Activated CD8-positive, alpha-beta memory T cell treated with anti-CD3 and anti-CD28 coated beads, Interleukin-2, amount 10 ng/mL, durations not matched to agents 7 days and 5 days (primary cell): ENCODE data around the gene ACTR5. TPM values are rescaled to one million over a fixed set of nuclear protein-coding genes. Genes with fewer than 3 reads are reported as not detected.

Source experiments
- ATAC-seq: fragments of 150-1000 bp; cut with Tn5 transposase; one replicate; pipeline ENCODE4 v1.10.0; 2021; ENCODE audit warnings: moderate library complexity
- CTCF ChIA-PET: fragments of 350-600 bp; sonication (Branson Sonifier 250); formaldehyde crosslinking; loops from one replicate; lab custom pipeline; 2021; ENCODE audit warnings: antibody characterized with exemption; lab: Charles Lee
- DNase-seq: peaks from one replicate; pipeline ENCODE4 v3.0.0-alpha.2; 2020
- H3K27ac Mint-ChIP-seq: one replicate; pipeline ENCODE4 v1.8.0; 2021; ENCODE audit warnings: mild to moderate bottlenecking, mixed read lengths
- H3K27me3 Mint-ChIP-seq: one replicate; pipeline ENCODE4 v1.8.0; 2021; ENCODE audit warnings: mixed read lengths
- H3K36me3 Mint-ChIP-seq: one replicate; pipeline ENCODE4 v1.8.0; 2021; ENCODE audit warnings: mild to moderate bottlenecking, mixed read lengths
- H3K4me1 Mint-ChIP-seq: one replicate; pipeline ENCODE4 v1.8.0; 2021; ENCODE audit warnings: mixed read lengths
- H3K4me3 Mint-ChIP-seq: one replicate; pipeline ENCODE4 v1.8.0; 2021; ENCODE audit warnings: mild to moderate bottlenecking, moderate library complexity, mixed read lengths
- H3K9me3 Mint-ChIP-seq: one replicate; pipeline ENCODE4 v1.8.0; 2022; ENCODE audit warnings: low read depth, mixed read lengths
- total RNA-seq, 2 experiments: library from RNA; stranded (reverse); gene quantifications; one replicate each; pipeline ENCODE4 v1.2.3, GENCODE V29; 2021

ACTR5 gene
- 10 to 100 TPM in 1 of 2 experiments, 1 to 10 TPM in 1; 9.5 to 10.6 TPM for total RNA-seq

DNA sequence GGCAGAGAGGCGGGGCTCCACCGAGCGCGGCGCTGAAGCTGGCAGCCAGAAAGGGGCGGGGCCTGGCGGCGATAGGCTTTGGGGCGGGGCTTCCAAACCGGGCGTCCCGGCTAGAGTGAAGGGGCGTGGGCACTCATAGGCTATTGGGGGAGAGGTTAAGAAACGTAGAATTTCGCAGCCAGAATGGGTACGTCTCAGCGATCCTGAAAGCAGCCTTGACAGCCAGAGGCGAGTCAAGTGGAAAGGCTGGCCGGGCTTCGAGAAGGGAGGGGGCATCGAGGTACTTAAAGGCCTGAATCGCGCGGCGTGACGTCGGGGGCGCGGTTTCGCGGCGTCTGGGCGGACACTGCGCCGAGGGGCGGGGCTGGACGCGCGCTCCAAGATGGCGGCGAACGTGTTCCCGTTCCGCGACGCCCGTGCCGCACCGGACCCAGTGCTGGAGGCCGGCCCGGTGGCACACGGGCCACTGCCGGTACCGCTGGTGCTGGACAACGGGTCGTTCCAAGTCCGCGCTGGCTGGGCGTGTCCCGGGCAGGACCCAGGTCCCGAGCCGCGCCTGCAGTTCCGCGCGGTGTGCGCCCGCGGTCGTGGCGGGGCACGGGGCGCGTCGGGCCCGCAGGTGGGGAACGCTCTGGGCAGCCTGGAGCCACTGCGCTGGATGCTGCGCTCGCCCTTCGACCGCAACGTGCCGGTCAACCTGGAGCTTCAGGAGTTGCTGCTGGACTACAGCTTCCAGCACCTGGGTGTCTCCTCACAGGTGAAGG lies at the start of gene ACTR5:
Gene ACTR5, plus strand, starts transcription at position 364 of the 764 bp plus-strand sequence. Its CDS starts 19 bp downstream, at position 383.
- Mint-ChIP-seq H3K9me3 (no peaks in the 10 kb centered on the region), H3K27ac (peak within 1 kb of the TSS; percentile 93), H3K36me3 (no peaks in the 10 kb centered on the region), H3K27me3 (peaks cover 7% of the 10 kb centered on the region), H3K4me1 (peaks cover 26% of the 10 kb centered on the region), H3K4me3 (peak within 1 kb of the TSS; percentile 91)
- DNase-seq (peak; percentile 97), ATAC-seq (peak; percentile 91)
- CTCF ChIA-PET, result interaction anchor here (0.8 to 3.5 kb wide), 8 partner anchors 17 to 214 kb away, joined by 3 to 15 read pairs (median 6); partner anchors contain the start of gene DHX35

DNA sequence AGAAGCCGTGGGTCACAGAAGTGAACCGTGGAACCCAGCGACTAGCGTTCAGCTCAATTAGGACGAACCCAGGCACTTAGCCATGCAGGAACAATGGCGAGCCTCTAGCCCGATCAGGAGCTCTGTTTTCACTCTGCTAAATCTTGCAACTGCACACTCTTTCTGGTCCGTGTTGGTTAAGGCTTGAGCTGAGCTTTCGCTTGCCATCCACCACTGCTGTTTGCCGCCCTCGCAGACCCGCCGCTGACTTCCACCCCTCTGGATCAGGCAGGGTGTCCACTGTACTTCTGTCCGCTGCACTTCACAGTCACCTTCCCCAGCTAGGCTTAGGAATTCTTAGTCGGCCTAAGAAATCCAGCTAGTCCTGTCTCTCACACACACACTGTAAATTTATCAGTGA lies 49.7 kb upstream of the ACTR5 start:
- Mint-ChIP-seq H3K4me3 (no peak overlapping the region), H3K36me3 (no peaks in the 10 kb centered on the region), H3K27ac (no peak overlapping the region), H3K4me1 (no peaks in the 10 kb centered on the region), H3K9me3 (no peaks in the 10 kb centered on the region), H3K27me3 (peaks cover 8% of the 10 kb centered on the region)
- no peak for ATAC-seq
- DNase-seq, result no peak
- CTCF ChIA-PET, result no interaction called here

DNA sequence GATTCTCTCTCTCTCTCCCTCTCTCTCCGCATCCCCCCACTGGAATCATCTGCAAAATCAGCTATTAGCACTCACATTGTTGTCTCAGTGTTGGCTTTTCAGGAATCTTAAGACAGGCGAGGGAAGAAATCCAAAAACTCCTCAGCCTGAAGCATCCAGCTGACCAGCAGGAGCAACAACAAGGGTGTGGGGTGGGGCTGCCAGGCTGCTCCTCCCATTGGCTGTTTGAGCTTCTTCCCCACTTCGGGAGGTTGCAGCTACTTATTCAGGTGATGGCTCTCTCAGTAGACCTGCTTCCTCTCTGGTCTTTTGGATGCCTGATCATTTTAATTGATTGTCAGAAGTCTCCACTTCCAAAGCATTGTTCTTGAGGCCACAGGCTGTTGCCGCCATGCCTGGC lies 48.1 kb upstream of the ACTR5 start:
- H3K27me3 Mint-ChIP-seq, result peaks cover 16% of the 10 kb centered on the region
- no peak overlapping the region for H3K4me3 Mint-ChIP-seq
- H3K27ac Mint-ChIP-seq, result no peak overlapping the region
- DNase-seq (no peak), ATAC-seq (no peak)
- H3K9me3 Mint-ChIP-seq, result no peaks in the 10 kb centered on the region
- no peaks in the 10 kb centered on the region for H3K4me1 Mint-ChIP-seq
- CTCF ChIA-PET, result no interaction called here
- H3K36me3 Mint-ChIP-seq, result no peaks in the 10 kb centered on the region

DNA sequence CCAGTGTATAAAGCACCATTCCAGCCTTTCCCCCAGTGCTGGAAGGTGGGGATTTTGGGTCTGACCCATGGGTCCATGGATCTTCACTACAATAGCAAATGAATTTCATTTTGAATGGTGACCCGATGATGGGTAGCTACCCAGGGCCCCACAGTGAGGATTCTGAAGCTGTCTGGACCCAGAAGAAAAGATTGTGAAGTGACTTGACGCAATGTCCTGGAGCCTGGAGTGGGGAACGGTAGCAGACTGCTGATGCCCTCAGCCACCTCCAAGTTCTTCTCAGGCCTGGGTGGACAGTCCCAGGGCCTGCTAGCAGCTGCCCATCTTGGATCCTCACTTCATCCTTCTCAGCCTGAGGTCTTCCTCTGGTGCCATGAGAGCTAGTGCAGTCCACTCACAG lies 47.3 kb upstream of the ACTR5 start:
- no peak overlapping the region for H3K27ac Mint-ChIP-seq
- CTCF ChIA-PET, result no interaction called here
- ATAC-seq, result no peak
- peaks cover 23% of the 10 kb centered on the region for H3K27me3 Mint-ChIP-seq
- no peak overlapping the region for H3K4me3 Mint-ChIP-seq
- DNase-seq, result no peak
- no peaks in the 10 kb centered on the region for H3K9me3 Mint-ChIP-seq
- H3K4me1 Mint-ChIP-seq, result no peaks in the 10 kb centered on the region
- H3K36me3 Mint-ChIP-seq, result no peaks in the 10 kb centered on the region

DNA sequence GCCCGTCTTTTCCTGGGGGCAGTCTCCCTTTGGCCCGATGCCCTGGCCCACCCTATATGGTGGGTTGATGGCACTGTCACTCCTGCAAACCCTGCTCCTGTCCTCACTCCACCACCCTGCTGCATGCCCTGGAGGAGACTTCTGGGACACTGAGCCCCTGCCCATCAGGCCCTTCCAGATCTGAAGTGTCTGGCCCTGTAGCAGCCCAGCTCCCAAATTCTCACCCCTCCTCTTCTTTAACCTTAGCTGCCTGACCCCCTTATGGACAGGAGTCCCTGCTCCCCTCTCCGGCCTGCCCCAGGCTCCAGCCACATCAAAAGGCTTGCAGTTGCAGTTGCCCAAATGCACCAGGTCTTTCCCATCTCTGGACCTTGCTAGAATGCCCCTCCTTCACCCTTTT lies 44.7 kb upstream of the ACTR5 start:
- DNase-seq (no peak), ATAC-seq (no peak)
- no peak overlapping the region for H3K27ac Mint-ChIP-seq
- H3K4me3 Mint-ChIP-seq, result no peak overlapping the region
- no peaks in the 10 kb centered on the region for H3K4me1 Mint-ChIP-seq
- H3K36me3 Mint-ChIP-seq, result no peaks in the 10 kb centered on the region
- H3K9me3 Mint-ChIP-seq, result no peaks in the 10 kb centered on the region
- CTCF ChIA-PET, result no interaction called here
- H3K27me3 Mint-ChIP-seq, result peaks cover 37% of the 10 kb centered on the region

DNA sequence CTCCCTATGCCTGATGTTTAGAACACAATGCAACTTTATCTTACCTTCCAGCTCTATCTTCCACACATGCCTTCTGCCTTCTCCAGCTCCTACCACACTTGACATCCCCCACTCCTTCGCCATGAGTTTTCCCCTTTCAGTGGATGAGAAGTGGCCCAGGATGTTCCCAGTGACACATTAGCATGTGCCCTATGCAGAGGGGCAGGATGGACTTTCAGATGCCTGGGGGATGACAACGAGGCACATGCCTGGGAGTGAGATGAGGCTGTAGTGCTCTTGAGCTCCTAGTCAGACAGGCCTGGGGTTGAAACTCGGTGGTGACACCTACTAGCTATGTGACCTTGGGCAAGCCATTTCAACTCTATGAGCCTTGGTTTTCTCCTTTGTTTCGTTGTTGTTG lies 44.1 kb upstream of the ACTR5 start:
- ATAC-seq, result no peak
- no peaks in the 10 kb centered on the region for H3K4me1 Mint-ChIP-seq
- H3K27me3 Mint-ChIP-seq, result peaks cover 38% of the 10 kb centered on the region

GRCh38 chr20:38706509-38706908 lies 41.8 kb upstream of the ACTR5 start:
- Mint-ChIP-seq H3K27me3 (peaks cover 38% of the 10 kb centered on the region), H3K9me3 (no peaks in the 10 kb centered on the region), H3K27ac (no peak overlapping the region), H3K4me3 (no peak overlapping the region), H3K36me3 (no peaks in the 10 kb centered on the region), H3K4me1 (no peaks in the 10 kb centered on the region)
- CTCF ChIA-PET, result interaction anchor here (1.7 kb wide), 1 partner anchor 17 kb away, joined by 4 read pairs; no protein-coding TSS in a partner anchor
- no peak for DNase-seq
- no peak for ATAC-seq

More for the DNA sequence above, 44.1 kb upstream of the ACTR5 start:
- H3K36me3 Mint-ChIP-seq, result no peaks in the 10 kb centered on the region
- no peak overlapping the region for H3K4me3 Mint-ChIP-seq
- H3K27ac Mint-ChIP-seq, result no peak overlapping the region
- no peaks in the 10 kb centered on the region for H3K9me3 Mint-ChIP-seq
- no peak for DNase-seq
- CTCF ChIA-PET, result no interaction called here

GRCh38 chr20:38714308-38714707 lies 34.0 kb upstream of the ACTR5 start:
- H3K4me1 Mint-ChIP-seq, result no peaks in the 10 kb centered on the region
- no peak overlapping the region for H3K4me3 Mint-ChIP-seq
- H3K36me3 Mint-ChIP-seq, result no peaks in the 10 kb centered on the region
- H3K9me3 Mint-ChIP-seq, result no peaks in the 10 kb centered on the region
- peaks cover 41% of the 10 kb centered on the region for H3K27me3 Mint-ChIP-seq
- CTCF ChIA-PET, result no interaction called here
- no peak overlapping the region for H3K27ac Mint-ChIP-seq
- ATAC-seq, result no peak
- no peak for DNase-seq

DNA sequence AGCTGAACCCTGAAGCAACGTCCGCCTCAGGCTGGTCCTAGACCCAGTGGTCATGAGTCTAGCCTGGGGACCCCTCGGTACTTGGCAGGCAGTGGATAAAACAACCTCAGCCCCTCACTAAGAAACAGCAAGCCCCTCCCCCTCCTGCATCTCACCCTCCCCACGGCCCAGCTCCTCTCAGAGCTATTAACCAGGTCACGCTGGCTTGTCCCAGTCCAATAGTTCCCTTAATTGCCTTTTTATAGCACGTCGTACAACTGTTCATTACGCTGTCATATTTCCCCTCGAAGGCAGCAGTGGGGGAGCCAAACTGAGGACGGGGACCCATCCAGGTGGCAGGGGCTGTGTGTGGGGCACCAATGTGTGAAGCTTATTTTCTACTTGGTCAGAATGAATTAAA lies 32.6 kb upstream of the ACTR5 start:
- DNase-seq, result no peak
- Mint-ChIP-seq H3K36me3 (no peaks in the 10 kb centered on the region), H3K27me3 (peaks cover 52% of the 10 kb centered on the region), H3K4me3 (no peak overlapping the region), H3K9me3 (no peaks in the 10 kb centered on the region), H3K4me1 (no peaks in the 10 kb centered on the region), H3K27ac (no peak overlapping the region)
- ATAC-seq, result no peak
- CTCF ChIA-PET, result interaction anchor here (2.1 kb wide), 1 partner anchor 82 kb away, joined by 5 read pairs; no protein-coding TSS in a partner anchor

GRCh38 chr20:38722683-38723016 lies 25.6 kb upstream of the ACTR5 start:
- H3K9me3 Mint-ChIP-seq, result no peaks in the 10 kb centered on the region
- DNase-seq (no peak), ATAC-seq (no peak)
- peaks cover 90% of the 10 kb centered on the region for H3K27me3 Mint-ChIP-seq
- H3K4me1 Mint-ChIP-seq, result peaks cover 26% of the 10 kb centered on the region
- CTCF ChIA-PET, result interaction anchor here (0.9 to 1.1 kb wide), 2 partner anchors 8 to 30 kb away, joined by 3 to 4 read pairs; no protein-coding TSS in a partner anchor
- H3K36me3 Mint-ChIP-seq, result peaks cover 3% of the 10 kb centered on the region
- H3K27ac Mint-ChIP-seq, result no peak overlapping the region
- H3K4me3 Mint-ChIP-seq, result no peak overlapping the region

GRCh38 chr20:38723017-38723847 lies 25.0 kb upstream of the ACTR5 start:
- no peak overlapping the region for H3K4me3 Mint-ChIP-seq
- peaks cover 91% of the 10 kb centered on the region for H3K27me3 Mint-ChIP-seq
- peak overlapping the region; percentile 41 for H3K27ac Mint-ChIP-seq
- no peaks in the 10 kb centered on the region for H3K9me3 Mint-ChIP-seq
- ATAC-seq, result no peak
- peaks cover 3% of the 10 kb centered on the region for H3K36me3 Mint-ChIP-seq
- CTCF ChIA-PET, result interaction anchor here (0.9 to 1.2 kb wide), 3 partner anchors 8 to 90 kb away, joined by 3 to 4 read pairs (median 4); no protein-coding TSS in a partner anchor
- peaks cover 31% of the 10 kb centered on the region for H3K4me1 Mint-ChIP-seq
- DNase-seq, result no peak

GRCh38 chr20:38723848-38724625 lies 24.2 kb upstream of the ACTR5 start, which contains the start of gene SLC32A1:
Gene SLC32A1 (plus strand): TSS chr20:38724486. CDS start chr20:38724725, 239 bp downstream.
- ATAC-seq (no peak), DNase-seq (no peak)
- peak within 1 kb of the TSS; percentile 14 for H3K4me3 Mint-ChIP-seq
- H3K27me3 Mint-ChIP-seq, result peaks cover 91% of the 10 kb centered on the region
- peaks cover 4% of the 10 kb centered on the region for H3K36me3 Mint-ChIP-seq
- peaks cover 32% of the 10 kb centered on the region for H3K4me1 Mint-ChIP-seq
- H3K27ac Mint-ChIP-seq, result peak within 1 kb of the TSS; percentile 9
- CTCF ChIA-PET, result interaction anchor here (1.1 to 1.5 kb wide), 4 partner anchors 15 to 237 kb away, joined by 3 to 4 read pairs (median 4); no protein-coding TSS in a partner anchor
- H3K9me3 Mint-ChIP-seq, result no peaks in the 10 kb centered on the region
